ENCODE measurements around the gene THOC7. TPM values are rescaled to one million over a fixed set of nuclear protein-coding genes. Genes with fewer than 3 reads are reported as not detected.

THOC7 gene
- total RNA-seq, 1 experiment from 2014 or later, result 78.3 TPM

- Histone ChIP-seq H3K36me3 (ENCODE audit: control insufficient read depth, insufficient read depth, low read length) (no peaks in the 10 kb centered on the region), H3K4me1 (no peaks in the 10 kb centered on the region), H3K4me3 (ENCODE audit: low read depth, low read length) (no peak overlapping the region), H3K9me3 (no peaks in the 10 kb centered on the region), H3K27me3 (replicated peaks; ENCODE audit: control insufficient read depth, insufficient read depth, low read length) (no peaks in the 10 kb centered on the region)
- intact Hi-C loops (cut with micrococcal nuclease; ENCODE audit: unreplicated experiment), result no loop called here
- Mint-ChIP-seq H3K4me3 (ENCODE audit: unreplicated experiment) (no peak overlapping the region), H3K4me1 (ENCODE audit: low read depth, unreplicated experiment) (no peaks in the 10 kb centered on the region), H3K9me3 (ENCODE audit: unreplicated experiment) (no peaks in the 10 kb centered on the region), H3K36me3 (ENCODE audit: insufficient read depth, unreplicated experiment) (peaks cover 5% of the 10 kb centered on the region), H3K27me3 (ENCODE audit: insufficient read depth, unreplicated experiment) (no peaks in the 10 kb centered on the region), H3K27ac (ENCODE audit: unreplicated experiment) (no peak overlapping the region)
- ChIA-PET POLR2A (no interaction called here), CTCF (no interaction called here)
- DNase-seq, result no peak
- no TSS peak for BruUV-seq (replicated peaks)
- TF ChIP-seq CTCF (IDR thresholded peaks at IDR 0.05; ENCODE audit: insufficient read depth in 1 of 2, low read depth in 1 of 2, low read length in 1 of 2, severe bottlenecking in 1 of 2, unreplicated experiment in 1 of 2), result no peak
Observed at GRCh38 chr3:63892773-63893352, 29.3 kb upstream of the THOC7 start.

GRCh38 chr3:63891518-63891917 is 27.9 kb upstream of the THOC7 start:
- no peaks in the 10 kb centered on the region for H3K9me3 Mint-ChIP-seq (ENCODE audit: unreplicated experiment)
- Histone ChIP-seq H3K27me3 (replicated peaks; ENCODE audit: control insufficient read depth, insufficient read depth, low read length) (no peaks in the 10 kb centered on the region), H3K4me3 (ENCODE audit: low read depth, low read length) (no peak overlapping the region), H3K4me1 (no peaks in the 10 kb centered on the region), H3K9me3 (no peaks in the 10 kb centered on the region), H3K36me3 (ENCODE audit: control insufficient read depth, insufficient read depth, low read length) (no peaks in the 10 kb centered on the region)
- intact Hi-C loops (cut with micrococcal nuclease; ENCODE audit: unreplicated experiment), result loop anchor here (1.0 kb wide), 1 partner anchor 21 kb away; the partner anchor contains the start of gene SCAANT1
- no peaks in the 10 kb centered on the region for H3K4me1 Mint-ChIP-seq (ENCODE audit: low read depth, unreplicated experiment)
- H3K27ac Mint-ChIP-seq (ENCODE audit: unreplicated experiment), result no peak overlapping the region
- no TSS peak for BruUV-seq (replicated peaks)
- H3K27me3 Mint-ChIP-seq (ENCODE audit: insufficient read depth, unreplicated experiment), result no peaks in the 10 kb centered on the region
- CTCF ChIA-PET, result no interaction called here
- no peak overlapping the region for H3K4me3 Mint-ChIP-seq (ENCODE audit: unreplicated experiment)
- no peaks in the 10 kb centered on the region for H3K36me3 Mint-ChIP-seq (ENCODE audit: insufficient read depth, unreplicated experiment)
- no peak for TF ChIP-seq CTCF (IDR thresholded peaks at IDR 0.05; ENCODE audit: insufficient read depth in 1 of 2, low read depth in 1 of 2, low read length in 1 of 2, severe bottlenecking in 1 of 2, unreplicated experiment in 1 of 2)
- POLR2A ChIA-PET, result no interaction called here
- peak in 1 of 2 experiments; percentile 36 for DNase-seq

- POLR2A ChIA-PET, result no interaction called here
- Mint-ChIP-seq H3K36me3 (ENCODE audit: insufficient read depth, unreplicated experiment) (peaks cover 11% of the 10 kb centered on the region), H3K27ac (ENCODE audit: unreplicated experiment) (no peak overlapping the region), H3K4me3 (ENCODE audit: unreplicated experiment) (no peak overlapping the region), H3K27me3 (ENCODE audit: insufficient read depth, unreplicated experiment) (no peaks in the 10 kb centered on the region), H3K4me1 (ENCODE audit: low read depth, unreplicated experiment) (no peaks in the 10 kb centered on the region), H3K9me3 (ENCODE audit: unreplicated experiment) (no peaks in the 10 kb centered on the region)
- H3K36me3 ChIP-seq (ENCODE audit: control insufficient read depth, insufficient read depth, low read length), result no peaks in the 10 kb centered on the region
- no TSS peak for BruUV-seq (replicated peaks)
- CTCF ChIA-PET, result no interaction called here
- intact Hi-C loops (cut with micrococcal nuclease; ENCODE audit: unreplicated experiment), result no loop called here
- DNase-seq, result no peak
- H3K27me3 ChIP-seq (replicated peaks; ENCODE audit: control insufficient read depth, insufficient read depth, low read length), result no peaks in the 10 kb centered on the region
- TF ChIP-seq CTCF (IDR thresholded peaks at IDR 0.05; ENCODE audit: insufficient read depth in 1 of 2, low read depth in 1 of 2, low read length in 1 of 2, severe bottlenecking in 1 of 2, unreplicated experiment in 1 of 2), result no peak
- H3K9me3 ChIP-seq, result no peaks in the 10 kb centered on the region
- H3K4me1 ChIP-seq, result no peaks in the 10 kb centered on the region
- H3K4me3 ChIP-seq (ENCODE audit: low read depth, low read length), result no peak overlapping the region
Observed at GRCh38 chr3:63886858-63887257, 23.3 kb upstream of the THOC7 start.
